ENCODE data around the gene ZCCHC7.
"Not testable (repeated sequence)": the region's sequence is repeated elsewhere in the genome, so short reads cannot be mapped to it uniquely, and the experiment has no call there.

Gene ZCCHC7
- total RNA-seq = 65.0 to 69.8 reads per million in 2 experiments

GRCh38 chr9:37119907-37120842 is at the start of gene ZCCHC7:
ZCCHC7 (plus strand) TSS chr9:37120574.
- peak; percentile 96 for DNase-seq (ENCODE audit: low read depth)

DNA sequence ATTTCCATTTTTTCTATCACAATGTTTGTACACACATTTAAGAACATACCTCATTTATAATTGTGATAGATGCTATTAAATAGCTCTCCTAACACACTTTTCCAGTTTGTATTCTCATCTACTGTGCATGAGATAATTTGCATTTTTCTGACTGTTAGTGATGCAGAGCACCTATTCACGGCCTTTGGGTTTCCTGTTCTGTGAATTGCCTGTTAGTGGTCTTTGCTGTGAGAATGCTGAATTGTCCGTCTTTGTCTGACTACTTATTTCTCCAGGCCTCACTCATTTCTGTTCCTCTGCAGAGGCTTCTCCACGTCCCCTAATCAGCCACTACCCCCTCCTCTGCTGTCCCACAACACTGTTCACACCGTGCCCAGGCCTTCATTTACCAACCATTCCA is 45.6 kb upstream of the ZCCHC7 start:
- DNase-seq (ENCODE audit: low read depth) = not testable (repeated sequence)

- DNase-seq (ENCODE audit: low read depth) = peak; percentile 89
Measured at GRCh38 chr9:37079370-37080164, 40.8 kb upstream of the ZCCHC7 start.

- not testable (repeated sequence) for DNase-seq (ENCODE audit: low read depth)
Measured at GRCh38 chr9:37080165-37080628, 40.2 kb upstream of the ZCCHC7 start.

- DNase-seq (ENCODE audit: low read depth) = not testable (repeated sequence)
Measured at GRCh38 chr9:37081507-37081906, 38.9 kb upstream of the ZCCHC7 start.

GRCh38 chr9:37082214-37082765 is 38.1 kb upstream of the ZCCHC7 start:
- no peak for DNase-seq (ENCODE audit: low read depth)

GRCh38 chr9:37083654-37084053 is 36.7 kb upstream of the ZCCHC7 start:
- DNase-seq (ENCODE audit: low read depth) = no peak

DNA sequence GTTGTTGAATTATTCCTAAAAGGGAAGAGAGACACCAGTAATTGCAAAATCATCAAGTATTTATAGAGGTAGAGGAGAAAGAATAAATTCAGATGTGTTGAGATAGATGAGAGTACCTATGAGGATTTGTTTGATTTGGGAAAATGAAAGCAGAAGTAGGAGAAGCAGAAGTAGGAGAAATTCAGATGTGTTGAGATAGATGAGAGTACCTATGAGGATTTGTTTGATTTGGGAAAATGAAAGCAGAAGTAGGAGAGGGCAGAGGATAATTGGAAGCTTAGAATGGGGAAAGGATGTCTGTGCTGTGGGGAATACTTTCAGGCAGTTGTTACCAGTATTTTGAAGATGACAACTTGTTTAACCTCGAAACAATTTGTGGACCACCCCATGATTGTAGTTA is 35.1 kb upstream of the ZCCHC7 start:
- no peak for DNase-seq (ENCODE audit: low read depth)

- DNase-seq (ENCODE audit: low read depth) = not testable (repeated sequence)
Measured at GRCh38 chr9:37092714-37093295, 27.6 kb upstream of the ZCCHC7 start.

DNA sequence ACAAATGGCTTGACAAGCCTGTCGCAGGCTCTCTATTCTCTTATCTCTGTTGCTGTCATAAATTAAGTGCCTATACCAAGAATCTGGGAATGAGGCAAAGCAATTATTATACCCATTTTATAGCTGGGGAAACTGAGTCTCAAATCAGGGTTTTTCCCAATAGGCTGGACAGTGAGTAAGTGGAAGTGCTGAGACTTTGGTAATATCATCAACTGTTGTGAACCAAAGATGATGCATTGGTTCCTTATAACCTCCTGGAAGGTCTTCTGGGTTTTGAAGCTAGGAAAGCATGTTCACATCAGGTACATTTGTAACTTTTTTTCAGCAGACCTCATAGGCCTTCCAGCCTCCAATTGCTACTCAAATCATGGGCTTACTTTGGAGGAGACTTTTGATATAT is 25.6 kb upstream of the ZCCHC7 start:
- DNase-seq (ENCODE audit: low read depth) = no peak

DNA sequence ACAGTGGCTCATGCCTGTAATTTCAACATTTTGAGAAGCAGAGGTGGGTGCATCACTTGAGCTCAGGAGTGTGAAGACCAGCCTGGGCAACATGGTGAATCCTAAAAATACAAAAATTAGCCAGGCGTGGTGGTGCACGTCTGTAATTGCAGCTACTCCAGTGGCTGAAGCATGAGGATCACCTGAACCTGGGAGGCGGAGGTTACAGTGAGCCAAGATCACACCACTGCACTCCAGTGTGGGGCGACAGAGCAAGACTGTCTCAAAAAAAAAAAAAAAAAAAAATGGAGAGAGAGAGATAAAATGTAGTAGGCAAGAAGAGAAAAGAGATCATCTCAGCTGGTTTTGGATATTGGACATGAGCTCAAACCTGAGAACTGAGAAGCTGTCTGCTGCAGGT is 23.7 kb upstream of the ZCCHC7 start:
- no peak for DNase-seq (ENCODE audit: low read depth)

DNA sequence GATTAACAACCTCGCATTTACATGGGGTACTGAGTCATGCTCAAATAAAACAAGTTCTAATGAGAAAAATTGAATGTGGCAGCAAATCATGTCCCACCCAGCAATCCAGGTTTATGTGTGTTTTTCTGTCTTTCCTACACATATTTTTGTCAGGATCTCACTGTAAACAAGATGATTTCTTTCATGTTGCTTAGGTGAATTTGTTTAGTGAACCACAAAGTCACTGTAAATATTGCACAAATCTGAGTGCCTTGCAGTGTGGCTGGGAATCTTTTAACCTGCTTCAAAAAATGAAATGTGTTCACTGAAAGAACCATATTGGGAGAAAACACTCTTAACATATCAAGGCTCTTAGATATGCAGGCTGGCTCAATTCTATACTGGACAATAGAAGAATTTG is 23.1 kb upstream of the ZCCHC7 start:
- no peak for DNase-seq (ENCODE audit: low read depth)

DNA sequence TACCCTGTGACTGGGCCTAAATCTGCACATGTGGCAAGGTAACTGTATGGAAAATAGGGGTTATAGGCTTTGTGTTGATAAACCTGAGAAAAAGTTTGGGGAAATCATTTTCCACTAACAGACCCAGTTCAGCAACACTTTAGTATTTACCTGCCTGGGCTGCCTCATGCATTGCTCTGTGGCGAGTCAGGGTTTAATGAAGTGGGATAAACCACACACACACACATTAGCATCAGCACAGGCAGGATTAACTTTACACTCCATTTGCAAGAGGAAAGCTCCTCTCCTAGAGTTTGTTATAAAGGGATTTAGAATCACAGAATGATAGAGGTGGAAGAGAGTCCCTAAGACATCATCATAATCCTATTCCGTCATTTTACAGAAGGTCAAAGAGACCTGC is 20.0 kb upstream of the ZCCHC7 start:
- no peak for DNase-seq (ENCODE audit: low read depth)

- DNase-seq (ENCODE audit: low read depth) = no peak
Measured at GRCh38 chr9:37100741-37101140, 19.6 kb upstream of the ZCCHC7 start.

DNA sequence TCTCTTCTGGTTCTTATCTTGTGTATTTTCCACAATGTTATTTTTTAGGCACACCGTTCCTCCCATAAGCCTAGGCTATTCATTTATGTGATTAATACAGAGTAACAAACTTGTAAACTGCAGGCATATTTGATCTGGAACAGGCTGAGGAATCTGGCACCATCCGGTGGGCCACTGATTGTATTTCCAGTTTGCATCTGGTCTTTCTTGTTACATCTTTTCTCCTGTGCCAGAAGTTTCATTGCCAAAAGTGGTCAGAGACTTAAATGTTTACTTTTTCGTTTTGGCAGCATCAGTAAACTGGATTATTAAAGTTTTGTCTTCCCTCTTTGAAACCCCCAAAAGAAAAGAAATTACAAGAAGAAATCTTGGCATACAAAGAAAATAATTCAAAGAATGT is 17.9 kb upstream of the ZCCHC7 start:
- DNase-seq (ENCODE audit: low read depth) = no peak

DNA sequence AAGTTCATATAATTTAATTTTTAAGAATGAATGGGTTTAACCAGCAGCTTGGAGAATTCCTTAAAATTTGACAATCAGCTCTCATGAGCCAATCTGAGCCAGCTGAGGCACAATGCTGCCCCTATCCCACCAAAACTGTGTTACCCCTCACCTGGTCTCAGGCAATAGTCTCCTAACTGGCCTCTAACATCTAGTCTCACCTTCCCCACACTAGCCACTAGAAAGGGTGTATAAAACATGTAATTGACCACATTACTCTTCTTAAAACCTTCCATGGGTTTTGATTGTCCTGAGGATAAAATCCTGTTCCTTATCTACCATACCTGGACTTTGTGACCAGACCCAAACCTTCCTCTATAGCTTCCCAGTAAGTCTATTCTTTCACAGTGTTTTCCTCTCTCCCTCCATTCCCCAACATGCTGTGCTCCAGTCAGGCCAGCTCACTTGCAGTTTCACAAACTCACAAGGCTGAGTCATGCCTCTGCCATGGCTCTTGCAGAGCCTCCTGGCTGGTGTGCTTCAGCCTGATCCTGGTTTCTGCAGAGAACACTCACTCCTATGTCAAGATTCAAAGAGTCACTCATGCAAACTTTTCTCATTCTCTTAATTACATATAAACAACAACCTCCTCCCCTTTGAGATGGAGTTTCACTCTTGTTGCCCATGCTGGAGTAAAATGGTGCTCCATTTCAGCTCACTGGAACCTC is 16.0 kb upstream of the ZCCHC7 start:
- DNase-seq (ENCODE audit: low read depth) = no peak

GRCh38 chr9:37105234-37105633 is 15.1 kb upstream of the ZCCHC7 start:
- DNase-seq (ENCODE audit: low read depth) = no peak

GRCh38 chr9:37107701-37108100 is 12.7 kb upstream of the ZCCHC7 start:
- DNase-seq (ENCODE audit: low read depth) = no peak

DNA sequence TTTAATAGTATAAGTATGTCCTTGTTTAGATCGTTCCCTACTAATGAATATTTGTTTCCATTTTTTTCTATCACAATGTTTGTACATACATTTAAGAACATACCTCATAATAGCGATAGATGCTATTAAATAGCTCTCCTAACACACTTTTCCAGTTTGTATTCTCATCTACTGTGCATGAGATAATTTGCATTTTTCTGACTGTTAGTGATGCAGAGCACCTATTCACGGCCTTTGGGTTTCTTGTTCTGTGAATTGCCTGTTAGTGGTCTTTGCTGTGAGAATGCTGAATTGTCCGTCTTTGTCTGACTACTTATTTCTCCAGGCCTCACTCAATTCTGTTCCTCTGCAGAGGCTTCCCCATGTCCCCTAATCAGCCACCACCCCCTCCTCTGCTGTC is 5.9 kb upstream of the ZCCHC7 start:
- not testable (repeated sequence) for DNase-seq (ENCODE audit: low read depth)

DNA sequence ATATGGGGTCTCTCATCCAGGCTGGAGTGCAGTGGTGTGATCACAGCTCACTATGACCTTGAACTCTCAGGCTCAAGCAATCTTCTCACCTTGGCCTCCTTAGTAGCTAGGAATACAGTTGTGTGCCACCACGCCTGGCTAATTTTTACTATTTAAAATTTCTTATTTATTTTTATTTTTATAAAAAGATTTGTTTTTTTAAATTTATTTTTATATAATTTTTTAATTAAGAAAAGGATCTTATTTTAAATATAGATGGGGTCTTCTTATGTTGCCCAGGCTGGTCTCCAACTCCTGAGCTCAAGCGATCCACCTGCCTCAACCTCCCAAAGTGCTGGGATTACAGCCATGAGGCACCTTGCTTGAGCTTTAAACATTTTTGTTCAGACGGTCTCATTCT is 2.4 kb upstream of the ZCCHC7 start:
- no peak for DNase-seq (ENCODE audit: low read depth)

GRCh38 chr9:37119360-37119759 is 1.0 kb upstream of the ZCCHC7 start:
- DNase-seq (ENCODE audit: low read depth) = no peak

Measured in T follicular helper cell (primary cell).